Inferior parietal cortex (tissue), 1 donor: ENCODE data around the gene FADS1.
A peak's percentile ranks its signal among the peaks of the same experiment; 100 is the strongest.

Experiments used
- DNase-seq: peaks from one replicate; pipeline ENCODE4 v3.0.0-alpha.2; 2016; ENCODE audit errors: extremely low spot score

FADS1 gene

DNA sequence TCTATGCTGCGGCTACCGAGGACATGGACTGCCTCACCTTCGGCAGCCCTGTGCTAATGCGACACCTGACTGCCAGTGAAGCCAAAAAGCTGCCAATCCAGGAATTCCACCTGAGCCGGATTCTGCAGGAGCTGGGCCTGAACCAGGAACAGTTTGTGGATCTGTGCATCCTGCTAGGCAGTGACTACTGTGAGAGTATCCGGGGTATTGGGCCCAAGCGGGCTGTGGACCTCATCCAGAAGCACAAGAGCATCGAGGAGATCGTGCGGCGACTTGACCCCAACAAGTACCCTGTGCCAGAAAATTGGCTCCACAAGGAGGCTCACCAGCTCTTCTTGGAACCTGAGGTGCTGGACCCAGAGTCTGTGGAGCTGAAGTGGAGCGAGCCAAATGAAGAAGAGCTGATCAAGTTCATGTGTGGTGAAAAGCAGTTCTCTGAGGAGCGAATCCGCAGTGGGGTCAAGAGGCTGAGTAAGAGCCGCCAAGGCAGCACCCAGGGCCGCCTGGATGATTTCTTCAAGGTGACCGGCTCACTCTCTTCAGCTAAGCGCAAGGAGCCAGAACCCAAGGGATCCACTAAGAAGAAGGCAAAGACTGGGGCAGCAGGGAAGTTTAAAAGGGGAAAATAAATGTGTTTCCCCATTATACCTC lies 20.8 kb downstream of the FADS1 start:
- no peak for DNase-seq

DNA sequence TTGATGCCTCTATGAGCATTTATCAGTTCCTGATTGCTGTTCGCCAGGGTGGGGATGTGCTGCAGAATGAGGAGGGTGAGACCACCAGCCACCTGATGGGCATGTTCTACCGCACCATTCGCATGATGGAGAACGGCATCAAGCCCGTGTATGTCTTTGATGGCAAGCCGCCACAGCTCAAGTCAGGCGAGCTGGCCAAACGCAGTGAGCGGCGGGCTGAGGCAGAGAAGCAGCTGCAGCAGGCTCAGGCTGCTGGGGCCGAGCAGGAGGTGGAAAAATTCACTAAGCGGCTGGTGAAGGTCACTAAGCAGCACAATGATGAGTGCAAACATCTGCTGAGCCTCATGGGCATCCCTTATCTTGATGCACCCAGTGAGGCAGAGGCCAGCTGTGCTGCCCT lies 21.3 kb downstream of the FADS1 start:
- DNase-seq = no peak

DNA sequence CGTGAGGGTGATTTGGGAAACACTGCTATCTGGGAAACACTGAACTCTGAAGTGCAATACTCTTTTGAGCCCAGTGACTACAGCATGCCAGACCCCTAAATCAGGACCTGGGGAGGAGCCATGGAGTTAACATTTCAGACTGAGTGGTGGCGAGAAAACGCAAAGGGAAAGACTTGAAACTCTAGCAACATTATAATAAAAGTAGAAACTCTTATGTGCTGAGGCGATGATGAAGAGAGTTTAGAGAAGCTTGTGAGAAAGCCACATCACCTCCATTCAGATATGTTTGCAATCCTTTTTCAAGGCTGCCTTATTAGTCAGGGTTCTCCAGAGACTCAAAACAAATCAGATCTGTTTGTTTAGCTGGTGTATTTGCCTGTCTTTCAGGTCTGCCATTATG lies 22.2 kb downstream of the FADS1 start:
- no peak for DNase-seq

DNA sequence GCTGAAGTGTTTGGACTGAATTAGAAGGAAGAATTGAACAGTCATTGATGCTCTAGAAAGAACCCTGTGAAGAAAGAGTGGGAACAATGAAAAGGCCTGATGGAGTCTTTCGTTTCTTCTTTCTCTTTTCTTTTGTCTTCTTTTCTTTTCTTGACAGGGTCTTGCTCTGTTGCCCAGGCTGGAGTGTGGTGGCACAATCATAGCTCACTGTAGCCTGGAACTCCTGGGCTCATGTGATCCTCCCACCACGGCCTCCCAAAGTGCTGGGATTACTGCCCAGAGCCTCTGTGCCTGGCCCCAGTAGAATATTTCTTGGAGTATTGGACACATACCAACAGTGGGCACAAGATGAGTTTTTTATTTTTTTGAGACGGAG lies 23.0 kb downstream of the FADS1 start:
- no peak for DNase-seq

DNA sequence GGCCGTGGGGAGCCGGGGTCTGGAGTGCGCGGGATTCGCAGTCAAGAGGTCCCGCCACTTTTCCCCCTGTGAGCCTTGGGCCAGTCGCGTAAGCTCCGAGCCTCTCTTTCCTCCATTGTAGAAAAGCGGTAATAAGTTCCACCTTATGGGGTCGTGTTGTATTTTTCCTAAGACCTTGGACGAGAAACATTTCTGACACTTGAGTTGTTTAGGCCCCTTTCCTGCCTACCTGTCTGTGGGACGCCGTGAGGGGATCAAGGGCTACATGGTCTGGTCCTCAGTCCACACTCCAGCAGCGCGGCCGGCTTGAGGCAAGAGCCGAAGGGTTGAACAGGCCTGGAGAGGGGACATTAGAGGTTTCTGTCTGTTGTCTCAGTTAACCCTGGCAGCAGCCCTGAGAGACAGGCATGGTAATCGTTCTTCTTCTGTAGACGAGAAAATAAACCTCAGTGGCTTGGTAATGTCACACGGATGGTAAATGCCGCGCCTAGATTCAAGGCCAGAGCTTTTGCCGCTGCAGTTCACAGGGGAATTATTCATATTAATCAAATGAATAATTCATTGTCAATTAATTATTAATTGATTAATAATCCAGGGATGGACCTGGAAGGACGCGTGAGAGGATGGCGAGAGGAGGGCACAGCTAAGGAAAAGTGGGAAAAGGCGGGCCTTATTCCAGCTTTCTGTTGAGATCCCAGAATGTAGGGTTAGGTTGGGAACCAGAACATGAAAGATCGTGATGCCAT lies 23.5 kb downstream of the FADS1 start:
- no peak for DNase-seq

DNA sequence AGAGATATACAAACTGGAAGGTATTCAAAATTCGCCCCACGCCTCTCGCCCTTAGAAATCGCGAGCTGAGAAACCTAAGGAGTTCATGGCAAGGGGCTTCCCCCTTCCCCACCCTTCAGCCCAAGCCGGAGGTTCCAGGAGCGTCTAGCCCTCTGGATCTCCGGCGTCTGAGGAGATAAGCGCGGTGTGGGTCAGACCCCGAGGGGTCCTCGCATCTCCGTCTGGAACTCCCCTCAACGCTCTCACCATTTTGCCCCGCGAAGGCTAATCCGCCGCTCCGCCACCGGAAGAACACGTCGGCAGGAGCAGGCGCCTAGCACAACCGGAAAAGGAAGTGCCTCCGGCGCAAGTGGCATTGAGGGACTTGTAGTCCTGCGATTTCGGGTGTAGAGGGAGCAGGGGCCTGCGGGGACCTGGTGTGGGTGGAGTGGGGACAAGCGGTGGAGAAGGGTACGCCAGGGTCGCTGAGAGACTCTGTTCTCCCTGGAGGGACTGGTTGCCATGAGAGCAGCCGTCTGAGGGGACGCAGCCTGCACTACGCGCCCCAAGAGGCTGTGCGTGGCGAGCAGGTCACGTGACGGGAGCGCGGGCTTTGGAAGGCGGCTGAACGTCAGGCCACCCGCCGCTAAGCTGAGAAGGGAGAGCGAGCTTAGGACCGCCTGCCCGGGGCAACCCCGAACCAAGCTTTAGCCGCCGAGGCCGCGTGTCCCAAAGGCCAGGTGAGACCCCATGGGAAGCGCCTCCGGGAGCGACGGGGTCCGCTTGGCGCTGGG lies 24.3 kb downstream of the FADS1 start, which contains the start of the genes FEN1 and TMEM258:
TSS of gene FEN1 (plus strand) at position 602 of the 773 bp plus-strand sequence. CDS start 2,451 bp downstream, outside the sequence.
TSS of gene TMEM258 (minus strand) at position 290 of the 773 bp plus-strand sequence. CDS start at position 249, 41 bp downstream.
- peak; percentile 94 for DNase-seq

DNA sequence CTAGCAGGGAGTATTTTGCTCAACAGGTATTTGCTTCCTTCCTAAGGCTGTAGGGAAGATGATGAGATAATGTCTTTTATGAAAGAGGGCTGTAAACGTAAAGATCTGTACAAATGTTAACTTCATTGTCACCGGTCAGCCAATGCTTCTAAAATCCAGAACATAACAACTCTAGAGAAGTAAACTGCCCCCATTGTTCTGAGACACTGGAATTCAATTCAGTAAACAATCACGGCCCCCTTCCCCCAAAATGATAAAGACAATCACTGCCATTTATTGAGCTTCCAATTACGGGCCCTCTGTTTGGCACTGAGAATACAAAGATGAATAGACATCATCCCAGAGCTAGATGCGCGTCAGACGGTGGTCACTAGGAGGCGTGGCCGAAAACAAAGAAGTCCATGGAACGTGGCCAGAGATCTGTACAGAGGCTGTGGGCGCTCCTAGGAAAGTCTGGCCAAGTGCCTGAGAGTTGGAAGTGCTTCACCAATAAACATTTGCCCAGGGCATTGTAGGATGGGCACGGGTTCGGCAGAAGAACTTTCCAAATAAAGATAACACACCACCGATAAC lies 25.0 kb downstream of the FADS1 start:
- peak; percentile 92 for DNase-seq

DNA sequence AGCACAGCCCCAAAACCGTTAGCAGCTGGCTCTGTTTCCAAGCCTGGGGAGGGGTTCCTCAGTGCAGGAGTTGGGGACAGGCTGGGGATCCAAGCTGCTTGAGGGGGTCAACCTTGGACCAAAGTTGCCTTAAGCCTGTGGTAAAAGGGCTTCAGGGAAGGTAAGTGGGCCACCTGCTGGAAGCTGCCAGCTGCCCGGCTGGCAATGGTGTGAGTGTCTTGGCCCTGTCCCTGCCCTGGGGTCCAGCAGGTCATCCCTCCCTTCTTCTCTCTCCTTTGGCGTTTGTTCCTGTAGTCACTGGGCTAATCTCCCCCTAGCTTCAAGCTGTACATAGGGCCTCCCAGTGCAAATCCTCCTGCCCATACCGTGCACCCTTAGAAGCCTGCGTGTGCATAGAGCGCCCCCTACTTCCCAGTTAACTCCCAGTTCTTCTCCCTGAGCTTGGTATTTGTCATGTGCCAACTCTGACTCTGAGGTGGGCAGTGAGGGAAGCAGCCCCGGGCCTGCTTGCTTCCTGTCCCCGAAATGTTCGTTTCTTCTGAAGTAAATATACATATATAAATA lies 28.8 kb downstream of the FADS1 start:
- DNase-seq = peak; percentile 72

DNA sequence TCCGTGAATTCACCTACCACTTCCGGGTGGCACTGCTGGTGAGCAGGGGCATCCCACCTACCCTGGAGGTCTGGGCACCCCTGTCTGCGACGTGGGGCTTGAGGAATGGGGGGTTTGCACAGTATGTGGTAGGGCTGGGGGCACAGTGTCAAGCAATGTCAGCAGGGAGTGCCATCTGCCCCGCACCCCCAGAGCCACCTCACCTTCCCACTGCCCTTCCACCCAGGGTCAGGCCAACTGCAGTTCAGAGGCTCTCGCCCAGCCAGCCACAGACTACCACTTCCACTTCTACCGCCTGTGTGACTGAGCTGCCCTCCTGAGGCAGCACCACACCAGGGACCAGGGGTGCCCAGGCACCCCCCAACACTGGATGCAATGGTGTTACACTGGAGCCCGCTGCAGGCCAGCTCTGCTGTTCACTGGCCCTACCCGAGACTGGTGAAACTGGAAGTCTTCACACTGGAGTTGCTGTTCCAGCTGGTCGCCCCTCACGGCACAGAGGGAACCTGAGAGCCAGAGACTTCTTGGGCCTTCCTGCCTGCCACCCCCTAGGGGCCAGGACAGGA lies 30.9 kb downstream of the FADS1 start:
- no peak for DNase-seq

DNA sequence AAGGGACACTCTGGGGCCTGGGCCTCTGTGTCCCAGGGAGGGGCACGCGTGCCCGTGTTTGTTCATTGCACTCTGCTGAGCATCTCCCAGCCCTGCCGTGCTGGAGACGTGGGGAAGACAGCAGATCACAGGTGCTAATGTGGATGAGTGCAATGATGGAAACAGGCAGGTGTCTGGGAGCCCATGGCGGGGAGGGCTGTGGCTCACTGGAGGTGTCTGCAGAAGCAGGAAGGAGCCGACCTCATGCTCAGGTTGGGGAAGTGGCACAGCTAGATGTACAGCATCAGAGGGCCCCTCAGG lies 32.3 kb downstream of the FADS1 start:
- DNase-seq = no peak

DNA sequence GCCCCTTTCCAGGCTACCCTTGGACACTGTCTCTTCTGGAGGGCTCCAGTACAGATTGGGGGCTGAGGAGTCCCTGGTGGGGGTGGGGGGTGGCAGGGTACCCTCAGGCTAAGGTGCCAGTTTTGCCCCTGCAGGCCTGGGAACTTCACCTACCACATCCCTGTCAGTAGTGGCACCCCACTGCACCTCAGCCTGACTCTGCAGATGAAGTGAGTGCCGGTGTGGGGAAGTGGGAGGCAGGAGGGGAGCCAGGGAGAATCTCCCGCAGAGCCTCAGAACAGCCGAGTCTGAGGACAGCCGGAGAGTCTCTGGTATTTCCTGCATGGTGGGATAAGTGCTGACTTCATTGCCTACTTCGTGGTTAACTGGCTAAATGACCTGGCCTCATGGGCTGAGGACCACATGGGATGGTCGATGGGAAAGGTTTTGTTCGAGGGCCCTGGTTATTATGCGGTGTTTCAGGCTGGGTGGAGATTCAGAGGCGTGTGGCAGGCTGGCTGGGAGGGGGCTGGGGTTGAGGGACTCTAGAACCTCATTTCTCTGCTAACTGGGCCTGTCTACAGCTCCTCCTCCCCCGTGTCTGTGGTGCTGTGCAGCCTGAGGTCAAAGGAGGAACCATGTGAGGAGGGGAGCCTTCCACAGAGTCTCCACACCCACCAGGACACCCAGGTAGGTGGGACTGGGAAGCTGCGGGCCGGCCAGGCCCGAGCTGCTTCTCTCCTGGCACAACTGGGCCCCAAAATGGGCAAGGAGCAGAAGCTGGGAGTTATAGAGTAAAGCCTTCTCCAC lies 32.9 kb downstream of the FADS1 start:
- DNase-seq = no peak

DNA sequence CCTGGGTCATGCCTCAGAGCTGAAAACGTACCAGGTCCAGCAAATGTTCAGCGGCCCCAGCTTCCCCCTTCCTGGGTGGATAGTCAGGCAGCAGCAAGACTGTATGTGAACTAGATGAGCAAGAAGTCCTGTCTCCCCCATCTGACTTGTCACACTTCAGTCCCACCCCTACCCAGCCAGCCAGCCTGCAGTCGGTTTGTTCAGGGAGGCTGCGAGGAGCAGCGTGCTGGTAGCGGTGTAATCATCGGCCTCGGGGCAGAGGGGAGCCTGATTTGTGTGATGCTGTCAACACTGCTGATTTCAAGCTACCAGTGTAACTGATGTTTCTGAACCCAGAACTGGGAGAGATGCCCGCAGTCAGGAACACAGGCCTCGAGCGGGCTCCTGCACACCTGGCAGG lies 34.0 kb downstream of the FADS1 start:
- DNase-seq = no peak

DNA sequence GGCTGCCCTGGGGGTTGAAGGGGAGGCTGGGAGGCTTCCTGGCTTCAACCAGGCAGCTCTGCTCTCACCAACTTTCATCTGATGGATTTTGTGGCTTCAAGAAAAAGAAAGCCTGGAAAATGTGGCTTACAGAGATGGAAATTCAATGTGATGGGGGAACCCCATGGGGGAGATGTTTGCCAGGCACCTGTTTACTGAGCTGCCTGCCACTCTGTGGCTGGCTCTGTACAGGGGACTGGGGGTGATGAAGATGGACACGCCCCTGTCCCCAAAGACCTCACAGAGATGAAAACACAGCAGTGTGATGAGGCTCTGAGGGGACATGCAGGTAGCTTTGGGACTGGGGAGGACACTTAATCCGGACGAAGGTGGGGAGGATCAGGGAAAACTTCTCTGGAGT lies 34.5 kb downstream of the FADS1 start:
- no peak for DNase-seq

DNA sequence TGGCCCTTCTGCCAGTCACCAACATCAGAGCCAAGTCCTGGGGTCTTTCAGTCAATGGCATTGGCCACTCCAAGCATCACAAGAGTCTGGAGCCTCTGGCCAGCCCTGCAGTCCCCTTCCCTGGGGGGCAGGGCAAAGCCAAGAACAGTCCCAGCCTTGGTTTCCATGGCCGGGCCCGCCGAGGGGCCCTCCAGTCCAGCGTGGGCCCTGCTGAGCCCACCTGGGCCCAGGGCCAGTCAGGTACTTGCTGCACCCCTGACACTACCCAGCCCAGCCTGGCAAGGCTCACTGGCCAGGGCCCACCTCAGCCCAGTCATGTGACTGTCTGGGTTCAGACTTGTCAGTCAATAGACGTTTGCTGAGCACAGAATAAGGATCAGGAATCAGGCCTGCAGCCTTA lies 35.2 kb downstream of the FADS1 start:
- no peak for DNase-seq

DNA sequence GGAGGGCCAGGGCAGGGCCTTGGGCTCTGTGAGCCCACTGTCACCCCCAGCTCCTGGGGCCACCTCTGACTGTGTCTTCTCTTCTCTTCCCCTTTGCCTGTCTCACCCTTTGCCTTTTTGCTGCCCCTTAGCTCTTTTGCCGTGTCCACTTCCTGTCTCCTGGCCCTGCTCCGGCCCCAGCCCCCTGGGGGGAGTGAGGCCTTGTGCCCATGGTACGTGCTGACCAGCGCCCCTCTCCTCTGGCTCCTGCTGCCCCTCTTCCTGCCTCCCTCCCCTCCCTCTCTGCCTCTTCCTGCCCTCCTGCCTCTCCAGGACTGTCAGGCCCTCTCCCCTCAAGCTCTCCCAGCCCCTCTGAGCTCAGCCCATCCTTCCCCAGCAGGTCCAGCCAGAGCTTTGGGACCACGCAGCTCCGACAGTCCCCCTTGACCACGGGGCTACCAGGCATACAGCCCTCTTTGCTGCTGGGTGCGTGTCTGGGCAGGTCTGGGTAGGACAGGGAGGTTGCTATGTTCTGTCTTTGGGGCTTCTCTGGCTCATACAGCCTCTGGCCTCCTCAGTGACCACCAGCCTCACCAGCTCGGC lies 36.1 kb downstream of the FADS1 start:
- DNase-seq = no peak

DNA sequence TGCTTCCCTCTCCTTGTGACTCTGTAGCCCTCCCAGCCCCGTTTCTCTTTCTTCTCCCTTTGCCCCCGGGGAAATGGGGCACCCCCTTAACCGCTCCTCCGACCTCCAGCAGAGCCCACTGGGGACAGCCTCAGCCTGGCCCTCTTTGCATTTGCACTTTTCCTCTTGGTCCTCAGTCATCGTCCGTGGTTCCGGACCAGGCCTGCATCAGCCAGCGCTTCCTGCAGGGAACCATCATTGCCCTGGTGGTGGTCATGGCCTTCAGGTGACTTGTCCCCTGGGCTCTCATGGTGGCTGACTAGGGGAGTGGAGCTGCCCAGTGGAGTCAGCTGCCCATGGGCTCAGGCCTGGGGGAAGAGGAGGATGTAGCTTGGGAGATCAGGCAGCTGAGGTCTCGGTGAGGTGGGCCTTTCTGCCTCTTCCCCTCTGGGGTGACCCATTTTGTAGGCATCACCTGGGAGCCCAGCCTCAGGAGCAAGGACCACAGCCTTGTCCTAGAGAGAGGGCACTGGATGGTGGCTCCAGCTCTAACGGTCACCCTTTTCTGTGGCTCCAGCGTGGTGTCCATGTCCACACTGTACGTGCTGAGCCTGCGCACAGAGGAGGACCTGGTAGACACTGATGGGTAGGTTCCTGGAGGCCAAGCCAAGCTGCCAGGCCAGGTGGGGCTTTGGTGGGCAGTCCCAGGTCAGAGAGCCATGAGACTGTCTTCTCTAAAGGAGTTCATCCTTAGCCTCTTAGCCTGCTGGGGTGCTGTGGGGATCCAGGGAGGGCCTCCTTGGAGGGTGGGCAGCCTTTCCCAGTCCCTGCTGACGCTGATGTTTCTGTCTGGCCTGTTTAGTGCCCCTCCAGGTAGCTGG lies 36.9 kb downstream of the FADS1 start:
- no peak for DNase-seq

DNA sequence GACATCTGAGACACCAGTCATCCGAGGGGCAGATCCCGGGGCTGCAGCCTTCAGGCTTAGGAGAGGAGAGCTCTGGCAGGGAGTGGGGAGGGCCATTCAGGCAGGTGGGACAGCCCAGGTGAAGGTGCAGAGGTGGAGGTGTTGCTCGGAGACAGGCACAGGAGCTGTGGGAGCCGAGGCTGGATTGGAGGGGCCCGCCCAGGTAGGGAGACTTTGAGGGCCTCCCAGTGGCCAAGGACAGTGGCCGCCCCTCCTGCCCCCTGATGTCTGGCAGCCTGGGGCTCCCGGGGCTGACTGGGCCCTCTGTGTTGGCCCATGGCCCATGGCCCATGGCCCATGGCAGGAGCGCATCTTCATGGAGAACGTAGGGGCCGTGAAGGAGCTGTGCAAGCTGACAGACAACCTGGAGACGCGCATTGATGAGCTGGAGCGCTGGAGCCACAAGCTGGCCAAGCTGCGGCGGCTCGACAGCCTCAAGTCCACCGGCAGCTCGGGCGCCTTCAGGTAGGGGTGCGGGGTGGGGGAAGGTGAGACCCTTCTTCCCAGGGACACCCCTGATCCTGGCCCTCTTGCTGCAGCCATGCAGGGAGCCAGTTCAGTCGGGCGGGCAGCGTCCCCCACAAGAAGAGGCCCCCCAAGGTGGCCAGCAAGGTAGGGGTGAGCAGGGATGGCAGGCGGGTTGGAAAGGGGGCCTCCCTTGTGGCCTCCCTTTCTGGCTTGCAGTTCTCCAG lies 37.7 kb downstream of the FADS1 start:
- DNase-seq = no peak

DNA sequence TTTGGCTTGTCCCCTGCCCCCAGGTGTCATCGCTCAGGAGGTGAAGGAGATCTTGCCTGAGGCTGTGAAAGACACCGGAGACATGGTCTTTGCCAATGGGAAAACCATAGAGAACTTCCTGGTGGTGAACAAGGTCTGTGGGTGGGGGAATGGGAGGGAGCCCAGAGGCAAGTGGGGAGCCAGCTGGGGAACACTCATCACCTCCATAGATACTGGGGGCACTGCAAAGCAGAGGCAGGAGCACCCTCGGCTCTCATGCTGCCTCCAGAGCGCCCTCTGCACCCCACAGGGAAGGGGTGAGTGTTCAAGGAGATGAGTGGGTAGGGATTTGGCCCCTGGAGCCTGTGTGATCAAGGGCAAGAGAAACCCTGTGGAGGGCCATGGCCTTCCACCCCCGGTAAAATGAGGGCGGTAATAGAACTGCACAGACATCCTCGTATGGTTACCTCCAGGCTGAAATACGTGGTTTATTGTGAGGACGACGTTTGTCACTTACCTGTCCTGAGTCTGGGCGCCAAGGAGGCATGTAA lies 38.4 kb downstream of the FADS1 start:
- no peak for DNase-seq
